ENCODE measurements around the gene MBNL2.
A peak's percentile ranks its signal among the peaks of the same experiment; 100 is the strongest.

Gene MBNL2

DNA sequence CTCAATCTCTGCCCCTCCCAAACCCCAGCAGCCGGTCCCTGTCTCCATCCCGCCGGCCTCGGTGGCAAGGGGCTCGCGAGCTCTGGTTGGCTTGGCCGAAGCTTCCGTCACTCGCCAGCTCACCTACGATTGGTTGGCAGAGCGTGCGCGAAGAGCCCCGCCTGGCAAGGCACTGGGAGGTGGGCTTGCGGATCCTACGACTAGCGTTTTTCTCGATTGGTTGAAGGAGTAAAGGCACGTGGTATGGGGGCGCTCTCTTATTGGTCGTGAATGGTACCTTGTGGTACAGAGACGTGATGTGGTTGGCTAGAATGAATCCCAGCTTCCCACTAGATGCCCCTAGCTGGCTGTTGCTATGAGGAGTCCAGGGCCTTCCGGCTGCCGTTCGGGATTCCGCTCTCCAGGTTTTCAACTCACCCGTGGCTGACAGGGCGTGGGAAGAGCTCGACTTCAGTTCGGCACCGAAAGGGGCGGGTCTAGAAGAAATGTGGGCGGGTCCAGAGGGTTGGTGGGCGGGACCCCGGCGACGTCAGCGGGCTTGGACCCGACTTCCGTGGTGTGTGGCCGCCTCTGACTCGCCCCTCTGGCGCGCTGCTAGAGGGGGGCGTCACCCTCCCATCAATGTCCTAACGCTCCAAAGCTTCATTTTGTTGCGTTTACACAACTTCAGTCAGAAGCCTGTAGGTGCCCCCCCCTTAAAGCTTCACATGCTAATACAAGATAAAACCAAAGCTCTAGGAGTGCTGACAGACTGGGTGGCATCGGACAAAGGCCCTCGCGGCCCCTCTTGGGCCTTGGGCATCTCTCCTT lies 211.0 kb downstream of the MBNL2 start:
- DNase-seq = peak; percentile 95

DNA sequence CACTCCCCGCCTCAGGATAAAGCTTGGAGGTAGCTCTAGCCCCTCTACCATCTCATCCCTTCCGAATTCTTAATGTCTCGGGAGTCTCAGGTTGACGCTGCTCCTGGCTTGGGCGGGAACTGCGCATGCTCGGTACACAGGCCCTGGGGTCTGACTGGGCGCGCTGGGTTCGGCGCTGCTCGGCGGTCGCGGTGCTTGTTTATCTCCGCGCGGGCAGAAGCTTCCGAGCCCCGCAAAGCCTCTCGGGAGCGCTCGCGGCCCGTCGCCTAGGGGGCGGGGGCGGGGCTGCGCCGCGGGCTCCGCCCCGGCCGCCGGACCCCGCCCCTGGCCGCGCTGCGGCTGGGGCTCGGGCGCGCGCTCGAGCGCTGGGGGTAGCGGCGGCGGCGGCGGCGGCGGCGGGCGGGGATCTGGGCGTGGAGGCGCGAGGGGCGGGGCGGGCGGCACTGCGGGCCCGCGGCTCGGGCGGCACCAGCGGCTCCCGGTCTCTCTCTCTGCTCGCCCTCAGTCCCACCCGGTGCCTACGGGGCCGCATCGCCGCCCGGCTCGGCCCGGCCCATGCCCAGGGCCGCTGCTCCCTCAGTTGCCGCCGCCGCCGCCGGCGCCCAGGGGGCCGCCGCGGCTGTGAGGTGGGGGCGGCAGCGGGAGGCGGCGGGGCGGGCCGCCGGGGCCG lies 211.7 kb downstream of the MBNL2 start, which contains the start of gene RAP2A:
Gene RAP2A, plus strand, starts transcription at position 443 of the 670 bp plus-strand sequence. CDS start 302 bp downstream, outside the sequence.
- DNase-seq = peak; percentile 91

DNA sequence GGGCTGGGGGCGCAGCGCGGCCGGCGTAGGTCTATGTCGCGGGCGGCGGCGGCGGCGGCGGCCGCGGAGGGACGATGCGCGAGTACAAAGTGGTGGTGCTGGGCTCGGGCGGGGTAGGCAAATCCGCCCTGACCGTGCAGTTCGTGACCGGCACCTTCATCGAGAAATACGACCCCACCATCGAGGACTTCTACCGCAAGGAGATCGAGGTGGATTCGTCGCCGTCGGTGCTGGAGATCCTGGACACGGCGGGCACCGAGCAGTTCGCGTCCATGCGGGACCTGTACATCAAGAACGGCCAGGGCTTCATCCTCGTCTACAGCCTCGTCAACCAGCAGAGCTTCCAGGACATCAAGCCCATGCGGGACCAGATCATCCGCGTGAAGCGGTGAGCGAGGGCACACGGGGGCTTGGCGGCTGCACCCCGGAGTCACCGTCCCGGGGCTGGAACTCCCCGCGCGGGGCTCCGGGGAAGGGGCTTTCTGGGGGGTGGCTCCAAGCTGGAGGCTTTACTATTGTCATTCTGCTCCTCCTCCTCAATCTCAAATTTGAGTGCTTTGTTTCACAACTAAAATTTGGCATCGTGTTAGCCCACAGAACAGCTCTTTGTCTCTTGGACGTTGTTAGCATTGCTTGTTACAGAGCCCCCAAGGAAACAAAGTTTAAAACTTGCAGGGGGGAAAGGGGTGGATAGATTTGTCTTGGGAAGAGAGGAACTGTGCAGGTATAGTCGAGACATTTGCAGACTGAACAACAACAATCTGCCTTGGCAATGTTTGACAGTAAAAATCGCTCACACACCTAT lies 212.5 kb downstream of the MBNL2 start:
- peak; percentile 50 for DNase-seq

DNA sequence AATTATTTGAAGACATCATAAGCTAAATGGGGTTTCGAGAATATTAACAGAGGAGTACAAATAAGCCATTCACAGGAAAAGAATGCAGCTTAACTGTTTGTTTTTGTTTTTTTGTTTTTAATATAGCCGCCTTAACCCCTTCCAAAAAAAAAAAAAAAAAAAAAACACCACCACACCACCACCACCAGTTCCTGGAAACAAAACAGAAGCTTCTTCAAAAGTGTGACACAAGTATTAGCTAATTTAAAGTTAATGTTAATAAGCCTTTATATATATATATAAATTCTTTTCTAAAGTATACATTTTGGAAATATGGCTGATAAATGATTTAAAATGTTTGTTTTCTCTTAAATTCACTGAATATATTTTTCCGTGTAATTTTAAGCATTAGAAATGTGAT lies 213.2 kb downstream of the MBNL2 start:
- DNase-seq = no peak

DNA sequence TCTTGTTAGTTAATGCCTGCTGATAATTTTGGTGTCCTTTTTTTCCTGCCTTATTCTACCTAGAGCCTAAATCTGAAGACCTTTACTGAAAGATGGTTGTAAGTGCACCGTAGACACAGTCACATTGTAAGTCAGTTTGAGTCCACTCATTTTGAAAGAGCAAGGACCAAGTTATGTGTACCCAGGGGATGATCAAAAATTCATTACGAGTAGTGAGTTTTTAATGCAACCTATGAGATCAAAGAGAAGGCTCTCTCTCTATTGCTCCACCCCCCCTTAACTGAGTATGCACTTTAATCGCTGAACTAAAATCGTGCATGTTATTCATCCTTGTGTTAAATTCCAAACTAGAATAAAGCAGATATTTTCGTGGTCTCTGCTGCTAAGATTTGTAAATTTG lies 213.7 kb downstream of the MBNL2 start:
- no peak for DNase-seq

DNA sequence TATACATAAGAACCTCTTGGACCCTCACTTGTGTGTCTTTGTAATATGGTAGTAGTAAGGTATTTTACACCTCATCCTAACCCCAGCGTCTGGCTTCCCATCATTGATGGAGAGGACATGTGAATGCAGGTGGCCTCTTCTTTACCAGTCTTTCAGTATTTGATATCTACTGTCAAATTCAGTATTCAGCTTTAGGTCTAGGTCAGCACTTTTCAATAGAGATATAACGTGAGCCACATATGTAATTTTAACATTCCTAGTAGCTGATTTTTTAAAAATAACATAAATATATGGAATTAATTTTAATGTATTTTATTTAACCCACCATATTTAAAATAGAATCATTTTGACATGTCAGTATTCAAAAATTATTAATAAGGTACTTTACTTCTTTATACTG lies 214.7 kb downstream of the MBNL2 start:
- no peak for DNase-seq

DNA sequence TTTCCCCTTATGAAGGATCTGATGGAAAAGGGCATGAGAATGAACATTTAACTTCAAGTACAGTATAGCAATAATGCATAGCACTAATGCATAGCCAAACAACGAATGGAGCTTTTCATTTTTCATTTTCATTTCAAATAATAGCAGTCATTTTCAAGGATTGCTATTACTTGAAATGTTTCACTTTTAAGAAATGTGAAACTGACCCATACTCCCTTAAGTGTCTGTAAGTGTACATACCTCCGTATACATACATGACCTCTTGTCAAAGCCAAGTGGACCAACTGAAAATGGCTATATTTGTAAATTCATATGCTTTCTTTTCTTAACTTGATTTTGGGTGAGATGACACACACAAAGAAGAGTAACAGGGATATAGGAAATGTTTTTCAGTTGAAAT lies 215.6 kb downstream of the MBNL2 start:
- no peak for DNase-seq

DNA sequence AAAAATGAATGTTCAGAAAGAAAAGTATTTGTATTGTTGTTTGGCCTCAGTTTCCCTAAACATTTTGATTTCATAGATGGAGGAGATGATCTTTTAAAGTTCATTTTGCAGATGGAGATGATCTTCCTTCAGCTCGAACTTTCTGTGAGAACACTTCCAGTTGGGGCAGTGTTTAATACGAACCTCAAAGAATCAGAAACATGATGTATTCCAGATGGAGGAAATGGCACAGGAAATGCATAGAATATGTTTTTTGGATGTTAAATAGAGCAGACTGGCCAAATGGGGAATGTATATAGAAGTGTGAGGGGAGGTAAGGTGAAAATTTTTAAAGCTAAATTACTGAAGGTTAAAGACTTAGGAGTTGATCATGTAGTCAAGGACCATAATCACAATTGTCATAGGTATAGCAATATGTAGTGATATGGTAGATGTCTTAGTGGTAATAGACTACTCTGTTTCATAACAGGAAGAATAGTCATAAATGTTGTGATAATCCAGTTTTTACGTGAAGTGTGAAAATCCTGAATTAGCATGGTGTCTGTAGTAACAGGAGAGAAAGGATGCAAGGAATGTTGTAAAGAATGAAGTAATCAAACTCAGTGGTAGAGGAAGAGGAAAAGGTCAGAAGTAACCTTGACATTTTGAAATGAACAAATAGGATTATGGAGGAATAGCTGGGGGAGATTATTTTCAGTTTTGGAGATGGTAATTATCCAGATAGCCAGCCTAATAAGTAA lies 216.9 kb downstream of the MBNL2 start:
- no peak for DNase-seq

DNA sequence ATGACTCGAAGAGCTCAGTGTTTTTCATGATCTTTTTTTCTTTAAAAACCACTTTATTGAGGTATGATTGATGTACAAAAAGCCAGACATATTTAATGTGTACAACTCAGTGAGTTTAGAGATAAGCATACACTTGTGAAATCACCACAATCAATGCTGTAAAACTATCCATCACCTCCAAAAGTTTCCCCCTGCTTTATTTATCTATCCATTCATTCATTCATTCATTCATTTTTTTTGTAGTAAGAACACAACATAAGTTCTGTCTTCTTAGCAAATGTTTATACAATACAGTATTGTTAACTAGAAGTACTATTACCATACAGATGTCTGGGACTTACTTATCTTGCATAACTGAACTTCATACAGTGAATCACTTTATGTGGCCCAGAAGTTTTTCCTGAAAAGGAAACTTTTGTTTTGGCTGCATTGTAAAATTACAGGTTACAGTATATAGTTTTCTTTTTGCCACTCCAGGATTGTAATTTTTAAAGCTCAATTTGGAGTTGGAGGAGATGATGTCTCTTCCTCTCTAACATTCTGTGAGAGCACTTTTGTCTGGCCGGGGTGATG lies 218.6 kb downstream of the MBNL2 start:
- DNase-seq = no peak

DNA sequence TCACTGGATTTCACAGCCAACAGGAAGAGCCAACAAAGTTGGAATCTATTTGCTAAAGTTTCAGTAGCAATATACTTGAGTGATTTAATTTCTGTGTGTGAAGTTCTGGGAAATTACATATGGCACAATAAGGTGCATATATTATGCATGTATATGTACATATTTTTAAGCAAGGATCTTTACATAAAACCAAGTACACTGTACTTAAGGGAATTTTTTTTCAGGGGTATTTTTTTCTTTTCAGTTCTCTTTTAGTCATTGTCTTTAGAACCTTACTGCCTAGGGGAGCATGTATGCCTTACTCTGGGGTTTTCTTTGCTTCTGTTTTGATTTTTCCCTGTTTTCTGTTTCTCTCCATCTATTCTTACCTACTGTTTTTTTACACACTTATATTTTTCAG lies 219.2 kb downstream of the MBNL2 start:
- DNase-seq = no peak

All from CD4-positive, alpha-beta T cell treated with Interleukin-17A for 4 hours (primary cell).